Activated naive CD8-positive, alpha-beta T cell treated with anti-CD3 and anti-CD28 coated beads, Interleukin-2, amount 50 U/mL, for 24 hours (primary cell): ENCODE measurements around the gene CPD.
"Not testable (repeated sequence)": the region's sequence is repeated elsewhere in the genome, so short reads cannot be mapped to it uniquely, and the experiment has no call there.

Experiments used
- ATAC-seq: fragments of 150-1000 bp; cut with Tn5 transposase; one replicate; pipeline ENCODE4 v1.10.0; 2021
- DNase-seq: peaks from one replicate; pipeline ENCODE4 v3.0.0; 2021
- H3K27ac Mint-ChIP-seq: one replicate; pipeline ENCODE4 v1.8.0; 2021; ENCODE audit warnings: mild to moderate bottlenecking, mixed read lengths
- H3K27me3 Mint-ChIP-seq: one replicate; pipeline ENCODE4 v1.8.0; 2021; ENCODE audit warnings: mixed read lengths
- H3K36me3 Mint-ChIP-seq: one replicate; pipeline ENCODE4 v1.8.0; 2021; ENCODE audit warnings: low read depth, mixed read lengths
- H3K4me1 Mint-ChIP-seq: one replicate; pipeline ENCODE4 v1.8.0; 2021; ENCODE audit warnings: mixed read lengths
- H3K4me3 Mint-ChIP-seq: one replicate; pipeline ENCODE4 v1.8.0; 2021; ENCODE audit warnings: mild to moderate bottlenecking, moderate library complexity, mixed read lengths
- H3K9me3 Mint-ChIP-seq: one replicate; pipeline ENCODE4 v1.8.0; 2021; ENCODE audit warnings: mixed read lengths

Gene CPD

GRCh38 chr17:30389756-30390300, 11.1 kb downstream of the CPD start:
- ATAC-seq (no peak), DNase-seq (no peak)
- Mint-ChIP-seq H3K4me1 (peaks cover 3% of the 10 kb centered on the region), H3K36me3 (peaks cover 32% of the 10 kb centered on the region), H3K27ac (no peak overlapping the region), H3K27me3 (no peaks in the 10 kb centered on the region), H3K4me3 (no peak overlapping the region), H3K9me3 (no peaks in the 10 kb centered on the region)

- Mint-ChIP-seq H3K36me3 (peaks cover 18% of the 10 kb centered on the region), H3K4me3 (no peak overlapping the region), H3K9me3 (no peaks in the 10 kb centered on the region), H3K4me1 (peaks cover 14% of the 10 kb centered on the region), H3K27me3 (no peaks in the 10 kb centered on the region), H3K27ac (no peak overlapping the region)
- DNase-seq, result no peak
- ATAC-seq, result no peak
These were observed 12.8 kb downstream of the CPD start for GRCh38 chr17:30391534-30391933.

GRCh38 chr17:30393491-30393890, 14.8 kb downstream of the CPD start:
- ATAC-seq (no peak), DNase-seq (no peak)
- H3K4me1 Mint-ChIP-seq, result peaks cover 14% of the 10 kb centered on the region
- H3K27ac Mint-ChIP-seq, result no peak overlapping the region
- H3K27me3 Mint-ChIP-seq, result no peaks in the 10 kb centered on the region
- no peak overlapping the region for H3K4me3 Mint-ChIP-seq
- H3K36me3 Mint-ChIP-seq, result peaks cover 11% of the 10 kb centered on the region
- H3K9me3 Mint-ChIP-seq, result no peaks in the 10 kb centered on the region

GRCh38 chr17:30393911-30394867, 15.5 kb downstream of the CPD start:
- Mint-ChIP-seq H3K4me1 (peaks cover 14% of the 10 kb centered on the region), H3K36me3 (peaks cover 11% of the 10 kb centered on the region)
- ATAC-seq, result no peak

GRCh38 chr17:30395398-30396022, 16.8 kb downstream of the CPD start:
- Mint-ChIP-seq H3K4me1 (peaks cover 14% of the 10 kb centered on the region), H3K4me3 (no peak overlapping the region), H3K27ac (no peak overlapping the region), H3K27me3 (no peaks in the 10 kb centered on the region), H3K9me3 (no peaks in the 10 kb centered on the region), H3K36me3 (peaks cover 10% of the 10 kb centered on the region)
- DNase-seq (no peak), ATAC-seq (no peak)

More at GRCh38 chr17:30393911-30394867, 15.5 kb downstream of the CPD start:
- Mint-ChIP-seq H3K4me3 (no peak overlapping the region), H3K9me3 (no peaks in the 10 kb centered on the region), H3K27me3 (no peaks in the 10 kb centered on the region), H3K27ac (no peak overlapping the region)
- no peak for DNase-seq

GRCh38 chr17:30396129-30396528, 17.4 kb downstream of the CPD start:
- no peak overlapping the region for H3K27ac Mint-ChIP-seq

GRCh38 chr17:30396612-30397011, 17.9 kb downstream of the CPD start:
- H3K4me3 Mint-ChIP-seq, result no peak overlapping the region

More at GRCh38 chr17:30396129-30396528, 17.4 kb downstream of the CPD start:
- H3K9me3 Mint-ChIP-seq, result no peaks in the 10 kb centered on the region
- DNase-seq, result no peak
- H3K27me3 Mint-ChIP-seq, result no peaks in the 10 kb centered on the region
- ATAC-seq, result no peak
- H3K4me1 Mint-ChIP-seq, result peaks cover 14% of the 10 kb centered on the region
- peaks cover 11% of the 10 kb centered on the region for H3K36me3 Mint-ChIP-seq
- H3K4me3 Mint-ChIP-seq, result no peak overlapping the region

GRCh38 chr17:30398328-30399041, 19.8 kb downstream of the CPD start:
- H3K36me3 Mint-ChIP-seq, result peaks cover 28% of the 10 kb centered on the region
- DNase-seq, result no peak
- no peak for ATAC-seq
- H3K4me1 Mint-ChIP-seq, result peaks cover 16% of the 10 kb centered on the region
- no peak overlapping the region for H3K27ac Mint-ChIP-seq
- no peaks in the 10 kb centered on the region for H3K27me3 Mint-ChIP-seq
- H3K4me3 Mint-ChIP-seq, result no peak overlapping the region
- H3K9me3 Mint-ChIP-seq, result no peaks in the 10 kb centered on the region

More at GRCh38 chr17:30396612-30397011, 17.9 kb downstream of the CPD start:
- ATAC-seq (no peak), DNase-seq (no peak)
- H3K27me3 Mint-ChIP-seq, result no peaks in the 10 kb centered on the region
- H3K4me1 Mint-ChIP-seq, result peaks cover 14% of the 10 kb centered on the region
- no peak overlapping the region for H3K27ac Mint-ChIP-seq
- no peaks in the 10 kb centered on the region for H3K9me3 Mint-ChIP-seq
- H3K36me3 Mint-ChIP-seq, result peaks cover 14% of the 10 kb centered on the region

GRCh38 chr17:30401097-30401496, 22.4 kb downstream of the CPD start:
- H3K27me3 Mint-ChIP-seq, result no peaks in the 10 kb centered on the region
- H3K36me3 Mint-ChIP-seq, result peaks cover 26% of the 10 kb centered on the region
- DNase-seq, result no peak
- H3K4me1 Mint-ChIP-seq, result peaks cover 13% of the 10 kb centered on the region
- no peak overlapping the region for H3K4me3 Mint-ChIP-seq
- no peak overlapping the region for H3K27ac Mint-ChIP-seq
- no peaks in the 10 kb centered on the region for H3K9me3 Mint-ChIP-seq
- ATAC-seq, result no peak

GRCh38 chr17:30405161-30405560, 26.4 kb downstream of the CPD start:
- Mint-ChIP-seq H3K4me3 (peak overlapping the region; percentile 25), H3K36me3 (peaks cover 40% of the 10 kb centered on the region), H3K27me3 (no peaks in the 10 kb centered on the region), H3K9me3 (no peaks in the 10 kb centered on the region), H3K27ac (peak overlapping the region; percentile 31), H3K4me1 (peaks cover 22% of the 10 kb centered on the region)
- ATAC-seq, result peak; percentile 46
- no peak for DNase-seq

- DNase-seq, H3K27me3 Mint-ChIP-seq, H3K4me3 Mint-ChIP-seq, H3K27ac Mint-ChIP-seq, ATAC-seq, H3K9me3 Mint-ChIP-seq: not testable (repeated sequence)
- Mint-ChIP-seq H3K4me1 (peaks cover 53% of the 10 kb centered on the region), H3K36me3 (peaks cover 32% of the 10 kb centered on the region)
These were observed 31.9 kb downstream of the CPD start for GRCh38 chr17:30410627-30411026.

GRCh38 chr17:30412008-30412496, 33.3 kb downstream of the CPD start:
- H3K36me3 Mint-ChIP-seq, result peaks cover 34% of the 10 kb centered on the region
- not testable (repeated sequence) for H3K27me3 Mint-ChIP-seq, ATAC-seq, H3K27ac Mint-ChIP-seq, H3K9me3 Mint-ChIP-seq, H3K4me3 Mint-ChIP-seq, DNase-seq
- H3K4me1 Mint-ChIP-seq, result peaks cover 57% of the 10 kb centered on the region

- peak overlapping the region; percentile 89 for H3K27ac Mint-ChIP-seq
- DNase-seq (no peak), ATAC-seq (peak; percentile 96)
- H3K36me3 Mint-ChIP-seq, result peaks cover 31% of the 10 kb centered on the region
- no peaks in the 10 kb centered on the region for H3K27me3 Mint-ChIP-seq
- peaks cover 57% of the 10 kb centered on the region for H3K4me1 Mint-ChIP-seq
- H3K4me3 Mint-ChIP-seq, result peak overlapping the region; percentile 21
- H3K9me3 Mint-ChIP-seq, result peaks cover 4% of the 10 kb centered on the region
These were observed 34.4 kb downstream of the CPD start for GRCh38 chr17:30413109-30413508.

GRCh38 chr17:30414486-30414885, 35.8 kb downstream of the CPD start:
- ATAC-seq (no peak), DNase-seq (no peak)
- H3K9me3 Mint-ChIP-seq, result peaks cover 4% of the 10 kb centered on the region
- peaks cover 28% of the 10 kb centered on the region for H3K36me3 Mint-ChIP-seq
- no peaks in the 10 kb centered on the region for H3K27me3 Mint-ChIP-seq
- peak overlapping the region; percentile 44 for H3K27ac Mint-ChIP-seq
- H3K4me3 Mint-ChIP-seq, result no peak overlapping the region
- H3K4me1 Mint-ChIP-seq, result peaks cover 51% of the 10 kb centered on the region
